ENCODE measurements around the gene RYR2. TPM values are rescaled to one million over a fixed set of nuclear protein-coding genes. Genes with fewer than 3 reads are reported as not detected.

RYR2 gene
- total RNA-seq, 1 experiment from 2014 or later: 2.8 TPM

- no peaks in the 10 kb centered on the region for H3K27me3 ChIP-seq (replicated peaks; ENCODE audit: insufficient read depth, low read depth, low read length, poor library complexity)
- H3K9me3 ChIP-seq (ENCODE audit: low read depth, low read length, poor library complexity, severe bottlenecking): no peaks in the 10 kb centered on the region
- no peak overlapping the region for H3K4me3 ChIP-seq (ENCODE audit: low read depth, low read length, poor library complexity, severe bottlenecking)
- no peaks in the 10 kb centered on the region for H3K36me3 ChIP-seq (ENCODE audit: insufficient read depth, low read length, poor library complexity, severe bottlenecking)
- TF ChIP-seq, protein P1, sequence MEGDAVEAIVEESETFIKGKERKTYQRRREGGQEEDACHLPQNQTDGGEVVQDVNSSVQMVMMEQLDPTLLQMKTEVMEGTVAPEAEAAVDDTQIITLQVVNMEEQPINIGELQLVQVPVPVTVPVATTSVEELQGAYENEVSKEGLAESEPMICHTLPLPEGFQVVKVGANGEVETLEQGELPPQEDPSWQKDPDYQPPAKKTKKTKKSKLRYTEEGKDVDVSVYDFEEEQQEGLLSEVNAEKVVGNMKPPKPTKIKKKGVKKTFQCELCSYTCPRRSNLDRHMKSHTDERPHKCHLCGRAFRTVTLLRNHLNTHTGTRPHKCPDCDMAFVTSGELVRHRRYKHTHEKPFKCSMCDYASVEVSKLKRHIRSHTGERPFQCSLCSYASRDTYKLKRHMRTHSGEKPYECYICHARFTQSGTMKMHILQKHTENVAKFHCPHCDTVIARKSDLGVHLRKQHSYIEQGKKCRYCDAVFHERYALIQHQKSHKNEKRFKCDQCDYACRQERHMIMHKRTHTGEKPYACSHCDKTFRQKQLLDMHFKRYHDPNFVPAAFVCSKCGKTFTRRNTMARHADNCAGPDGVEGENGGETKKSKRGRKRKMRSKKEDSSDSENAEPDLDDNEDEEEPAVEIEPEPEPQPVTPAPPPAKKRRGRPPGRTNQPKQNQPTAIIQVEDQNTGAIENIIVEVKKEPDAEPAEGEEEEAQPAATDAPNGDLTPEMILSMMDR (conservative IDR thresholded peaks at IDR 0.05; ENCODE audit: low read depth, low read length): no peak
- no peak for TF ChIP-seq EZH2 (IDR thresholded peaks at IDR 0.05; ENCODE audit: borderline replicate concordance, low read depth, low read length, poor library complexity, severe bottlenecking)
- BruUV-seq (replicated peaks): no TSS peak
- POLR2A ChIA-PET (ENCODE audit: low non-redundant PET): no interaction called here
- DNase-seq (ENCODE audit: low spot score): no peak
- intact Hi-C loops (cut with micrococcal nuclease; ENCODE audit: unreplicated experiment): no loop called here
- H3K4me1 ChIP-seq (ENCODE audit: insufficient read depth, low read length, poor library complexity, severe bottlenecking): no peaks in the 10 kb centered on the region
- CTCF ChIA-PET: no interaction called here
- H3K27ac ChIP-seq (ENCODE audit: low read depth, low read length, poor library complexity, severe bottlenecking): no peak overlapping the region
Measured at GRCh38 chr1:237183963-237184540, 142.1 kb downstream of the RYR2 start.

- ChIA-PET POLR2A (ENCODE audit: low non-redundant PET) (no interaction called here), CTCF (no interaction called here)
- no peak overlapping the region for H3K4me3 ChIP-seq (ENCODE audit: low read depth, low read length, poor library complexity, severe bottlenecking)
- H3K9me3 ChIP-seq (ENCODE audit: low read depth, low read length, poor library complexity, severe bottlenecking): no peaks in the 10 kb centered on the region
- H3K36me3 ChIP-seq (ENCODE audit: insufficient read depth, low read length, poor library complexity, severe bottlenecking): no peaks in the 10 kb centered on the region
- no TSS peak for BruUV-seq (replicated peaks)
- H3K27me3 ChIP-seq (replicated peaks; ENCODE audit: insufficient read depth, low read depth, low read length, poor library complexity): no peaks in the 10 kb centered on the region
- no peak for DNase-seq (ENCODE audit: low spot score)
- intact Hi-C loops (cut with micrococcal nuclease; ENCODE audit: unreplicated experiment): no loop called here
- no peak overlapping the region for H3K27ac ChIP-seq (ENCODE audit: low read depth, low read length, poor library complexity, severe bottlenecking)
- no peaks in the 10 kb centered on the region for H3K4me1 ChIP-seq (ENCODE audit: insufficient read depth, low read length, poor library complexity, severe bottlenecking)
- TF ChIP-seq, protein P1 (conservative IDR thresholded peaks at IDR 0.05; ENCODE audit: low read depth, low read length): no peak
- no peak for TF ChIP-seq EZH2 (IDR thresholded peaks at IDR 0.05; ENCODE audit: borderline replicate concordance, low read depth, low read length, poor library complexity, severe bottlenecking)
Measured at GRCh38 chr1:237186675-237187074, 144.7 kb downstream of the RYR2 start.

DNA sequence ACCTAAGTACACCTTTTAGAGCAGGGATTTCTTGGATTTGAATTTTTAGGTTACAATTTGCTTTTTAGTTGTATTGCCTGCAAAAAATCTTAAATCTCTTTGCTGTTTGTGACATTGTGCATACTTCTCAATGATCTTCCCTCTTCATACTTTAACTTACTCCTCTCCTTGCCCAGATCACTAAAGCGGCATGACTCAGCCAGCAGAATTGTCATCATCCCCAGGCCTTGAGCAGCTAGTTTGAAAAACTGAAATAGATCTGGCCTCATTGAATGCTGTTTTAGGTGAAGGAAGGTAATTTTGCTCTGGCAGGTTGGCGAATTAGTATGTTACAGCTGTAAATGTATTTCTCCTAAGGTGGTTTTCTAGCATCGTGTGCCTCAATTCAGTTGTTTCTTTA is 145.9 kb downstream of the RYR2 start:
- POLR2A ChIA-PET (ENCODE audit: low non-redundant PET): no interaction called here
- H3K36me3 ChIP-seq (ENCODE audit: insufficient read depth, low read length, poor library complexity, severe bottlenecking): no peaks in the 10 kb centered on the region
- CTCF ChIA-PET: no interaction called here
- intact Hi-C loops (cut with micrococcal nuclease; ENCODE audit: unreplicated experiment): no loop called here
- H3K4me3 ChIP-seq (ENCODE audit: low read depth, low read length, poor library complexity, severe bottlenecking): no peak overlapping the region
- no peak for TF ChIP-seq EZH2 (IDR thresholded peaks at IDR 0.05; ENCODE audit: borderline replicate concordance, low read depth, low read length, poor library complexity, severe bottlenecking)
- TF ChIP-seq, protein P1 (conservative IDR thresholded peaks at IDR 0.05; ENCODE audit: low read depth, low read length): no peak
- DNase-seq (ENCODE audit: low spot score): no peak
- no peaks in the 10 kb centered on the region for H3K9me3 ChIP-seq (ENCODE audit: low read depth, low read length, poor library complexity, severe bottlenecking)
- no peaks in the 10 kb centered on the region for H3K27me3 ChIP-seq (replicated peaks; ENCODE audit: insufficient read depth, low read depth, low read length, poor library complexity)
- BruUV-seq (replicated peaks): no TSS peak
- no peak overlapping the region for H3K27ac ChIP-seq (ENCODE audit: low read depth, low read length, poor library complexity, severe bottlenecking)
- H3K4me1 ChIP-seq (ENCODE audit: insufficient read depth, low read length, poor library complexity, severe bottlenecking): no peaks in the 10 kb centered on the region

Measured in A673 (cell line).